HG03520 (cell line): ENCODE measurements around the gene CCDC18.
A peak's percentile ranks its signal among the peaks of the same experiment; 100 is the strongest.
"Not testable (repeated sequence)": the region's sequence is repeated elsewhere in the genome, so short reads cannot be mapped to it uniquely, and the experiment has no call there.

ENCODE experiments used
- ATAC-seq: cut with Tn5 transposase; IDR thresholded peaks from one replicate; pipeline ENCODE4 v1.9.1; 2021; ENCODE audit warnings: mild to moderate bottlenecking, moderate library complexity; ENCODE audit not compliant: unreplicated experiment

CCDC18 gene

DNA sequence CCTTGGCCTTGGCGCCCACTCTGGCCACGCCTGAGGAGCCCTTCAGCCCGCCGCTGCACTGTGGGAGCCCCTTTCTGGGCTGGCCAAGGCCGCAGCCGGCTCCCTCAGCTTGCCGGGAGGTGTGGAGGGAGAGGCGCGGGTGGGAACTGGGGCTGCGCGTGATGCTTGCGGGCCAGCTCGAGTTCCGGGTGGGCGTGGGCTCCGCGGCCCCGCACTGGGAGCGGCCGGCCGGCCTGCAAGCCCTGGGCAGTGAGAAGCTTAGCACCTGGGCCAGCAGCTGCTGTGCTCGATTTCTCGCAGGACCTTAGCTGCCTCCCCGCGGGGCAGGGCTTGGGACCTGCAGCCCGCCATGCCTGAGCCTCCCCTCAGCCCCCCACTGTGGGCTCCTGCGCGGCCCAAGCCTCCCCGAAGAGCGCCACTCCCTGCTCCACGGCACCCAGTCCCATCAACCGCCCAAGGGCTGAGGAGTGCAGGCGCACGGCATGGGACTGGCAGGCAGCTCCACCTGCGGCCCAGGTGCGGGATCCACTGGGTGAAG, 10.3 kb upstream of the CCDC18 start:
- not testable (repeated sequence) for ATAC-seq

DNA sequence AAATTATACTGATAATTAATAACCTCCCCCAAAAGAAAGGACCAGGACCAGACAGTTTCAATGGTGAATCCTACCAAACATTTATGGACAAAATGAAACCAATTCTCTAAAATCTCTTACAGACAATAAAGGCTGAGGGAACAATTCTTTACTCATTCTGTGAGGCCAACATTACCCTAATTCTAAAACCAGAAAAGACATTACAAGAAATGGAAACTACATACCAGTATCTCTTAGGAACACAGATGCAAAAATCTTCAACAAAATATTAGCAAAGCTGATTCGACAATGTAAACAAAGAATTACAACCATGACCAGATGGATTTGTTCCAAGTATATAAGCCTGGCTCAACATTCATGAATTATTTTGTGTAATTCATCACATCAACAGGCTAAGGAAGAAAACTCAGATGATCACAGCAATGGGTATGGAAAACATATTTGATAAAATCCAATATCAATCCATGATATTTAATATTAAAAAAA, 8.9 kb upstream of the CCDC18 start:
- no peak for ATAC-seq

DNA sequence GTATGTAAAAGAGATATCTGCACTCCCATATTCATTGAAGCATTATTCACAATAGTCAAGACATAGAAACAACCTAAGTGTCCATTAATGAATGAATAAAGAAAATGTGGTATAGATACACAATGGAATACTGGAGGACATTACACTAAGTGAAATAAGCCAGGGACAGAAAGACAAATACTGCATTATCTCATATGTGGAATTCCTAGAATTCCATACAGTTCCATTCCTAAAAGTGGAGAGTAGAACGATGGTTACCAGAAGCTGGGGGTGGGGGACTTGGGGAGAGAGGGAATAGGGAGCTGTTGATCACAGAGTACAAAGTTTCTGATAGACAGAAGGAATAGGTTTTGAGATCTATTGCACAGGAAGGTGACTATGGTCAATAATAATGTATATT, 7.7 kb upstream of the CCDC18 start:
- no peak for ATAC-seq

DNA sequence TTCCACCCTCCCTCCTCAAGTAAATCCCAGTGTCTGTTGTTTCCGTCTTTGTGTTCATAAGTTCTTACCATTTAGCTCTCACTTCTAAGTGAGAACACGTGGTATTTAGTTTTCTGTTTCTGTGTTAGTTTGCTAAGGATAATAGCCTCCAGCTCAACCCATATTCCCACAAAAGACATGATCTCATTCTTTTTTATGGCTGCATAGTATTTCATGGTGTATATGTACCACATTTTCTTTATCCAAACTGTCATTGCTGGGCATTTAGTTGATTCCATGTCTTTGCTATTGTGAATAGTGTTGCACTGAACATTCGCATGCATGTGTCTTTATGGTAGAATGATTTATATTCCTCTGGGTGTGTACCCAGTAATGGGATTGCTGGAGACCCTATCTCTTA, 5.9 kb upstream of the CCDC18 start:
- ATAC-seq: not testable (repeated sequence)

DNA sequence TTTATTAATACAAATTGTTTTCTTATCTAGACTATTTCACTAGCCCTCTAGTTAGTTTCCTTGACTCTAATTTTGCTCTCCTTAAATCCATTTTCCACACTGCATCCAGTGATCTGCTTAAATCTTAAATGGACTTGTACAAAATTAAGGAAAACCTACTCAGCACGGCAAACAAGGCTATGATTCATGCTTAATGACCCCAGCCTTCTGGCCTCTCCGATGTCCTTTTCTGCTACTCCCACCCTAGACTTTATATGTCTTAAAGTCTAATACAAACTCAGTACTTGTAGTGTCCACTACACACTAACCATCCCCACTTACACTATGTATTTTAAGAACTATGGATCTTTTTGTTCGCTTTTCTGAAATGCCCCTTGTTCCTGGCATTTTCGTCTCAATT, 2.5 kb upstream of the CCDC18 start:
- ATAC-seq: no peak

DNA sequence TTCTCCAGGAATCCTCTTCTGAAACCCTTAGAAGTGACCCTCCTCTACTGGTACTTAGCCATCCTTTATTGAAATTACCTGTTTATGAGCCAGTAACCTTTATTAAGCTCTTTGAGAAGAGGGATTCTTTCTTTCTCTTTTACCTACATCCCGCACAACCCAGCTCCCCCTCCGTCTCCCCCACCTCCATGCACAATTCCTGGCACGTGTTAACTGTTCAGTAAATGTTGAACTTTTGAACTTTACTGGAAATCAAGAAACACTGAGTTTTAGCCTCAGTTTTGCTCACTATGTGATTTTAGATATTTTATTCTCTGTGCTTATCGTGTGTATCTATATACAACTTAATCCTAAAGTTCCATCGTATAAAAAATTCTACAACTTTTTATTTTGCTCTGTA, 2.1 kb upstream of the CCDC18 start:
- no peak for ATAC-seq

DNA sequence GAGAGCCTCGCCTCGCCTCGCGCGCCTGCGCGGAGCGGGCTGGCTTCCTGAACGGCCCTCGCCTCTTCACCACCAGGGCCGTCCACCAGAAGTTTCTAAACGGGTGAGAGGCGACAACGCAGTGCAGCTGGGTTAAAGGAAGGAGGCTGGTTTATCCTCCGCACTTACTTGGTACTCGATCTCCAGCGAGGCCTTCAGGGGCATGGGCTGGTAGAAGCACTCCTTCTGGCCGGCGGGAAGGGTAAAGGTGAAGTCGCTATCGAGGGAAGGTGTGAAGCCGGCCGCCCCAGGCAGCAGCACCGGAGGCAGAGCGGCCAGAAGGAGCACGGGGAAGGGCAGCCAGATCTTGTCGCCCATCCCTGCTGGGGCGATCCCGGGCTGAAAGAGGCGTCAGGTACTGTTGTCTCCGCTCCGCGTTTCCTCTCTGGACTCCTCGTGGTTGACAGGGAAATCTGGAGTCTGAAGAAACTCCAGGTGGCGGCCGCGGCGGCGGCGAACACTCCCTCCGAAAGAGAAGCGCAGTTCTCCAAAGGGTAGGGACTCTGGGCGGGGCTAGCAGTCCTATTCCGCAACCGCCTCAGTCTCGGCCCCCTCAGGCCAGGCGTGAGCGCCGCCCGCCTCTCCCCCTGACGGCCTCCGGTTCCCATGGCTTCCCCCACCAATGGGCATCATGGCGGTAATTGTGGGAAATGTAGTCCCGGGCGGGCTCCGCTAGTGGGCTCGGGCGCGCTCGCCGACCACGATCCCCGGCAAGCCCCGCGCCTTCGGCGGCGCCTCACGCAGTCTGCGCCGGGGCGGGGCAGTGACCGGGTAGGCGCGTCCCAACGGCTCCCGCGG, 420 bp upstream of the CCDC18 start, which contains the start of gene TMED5:
TMED5 (minus strand) TSS at position 528 of the 837 bp plus-strand sequence; CDS start at position 357, 171 bp downstream.
- ATAC-seq: peak; percentile 79

DNA sequence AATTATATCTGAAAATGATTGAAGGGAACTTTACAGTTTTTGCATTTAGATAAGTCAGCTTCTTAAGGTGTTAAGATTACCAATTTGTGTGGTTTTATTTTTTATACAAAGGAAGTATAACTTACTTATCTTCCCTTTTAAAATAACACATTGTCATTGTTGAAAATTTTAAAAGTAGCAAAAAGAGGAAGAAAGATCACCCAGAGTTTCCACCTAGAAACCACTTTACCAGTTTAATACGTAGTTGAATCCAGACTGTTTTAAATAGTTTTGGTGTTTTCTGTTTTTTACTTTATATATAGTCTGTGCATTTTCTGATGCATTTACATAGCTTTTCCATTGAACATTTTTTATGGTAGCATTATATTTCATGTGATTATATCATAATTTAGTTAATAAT, 6.1 kb downstream of the CCDC18 start:
- no peak for ATAC-seq

DNA sequence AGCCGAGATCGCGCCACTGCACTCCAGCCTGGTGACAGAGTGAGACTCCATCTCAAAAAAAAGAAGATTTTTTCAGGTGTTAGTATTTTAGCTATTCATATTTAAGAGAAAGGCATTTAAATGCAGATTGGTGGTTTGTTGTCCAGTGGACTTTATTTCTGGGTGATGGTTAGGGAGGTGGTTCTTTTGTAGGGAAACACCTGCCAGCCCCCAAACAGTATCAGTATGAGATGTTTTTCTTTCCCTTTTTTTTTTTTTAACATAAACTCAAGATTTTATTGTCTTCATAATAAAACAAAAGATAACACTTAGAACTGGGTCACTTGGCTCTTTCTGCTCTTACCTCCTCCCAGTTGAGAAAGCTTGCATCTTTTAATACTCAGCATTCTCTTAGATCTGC, 9.9 kb downstream of the CCDC18 start:
- ATAC-seq: no peak

DNA sequence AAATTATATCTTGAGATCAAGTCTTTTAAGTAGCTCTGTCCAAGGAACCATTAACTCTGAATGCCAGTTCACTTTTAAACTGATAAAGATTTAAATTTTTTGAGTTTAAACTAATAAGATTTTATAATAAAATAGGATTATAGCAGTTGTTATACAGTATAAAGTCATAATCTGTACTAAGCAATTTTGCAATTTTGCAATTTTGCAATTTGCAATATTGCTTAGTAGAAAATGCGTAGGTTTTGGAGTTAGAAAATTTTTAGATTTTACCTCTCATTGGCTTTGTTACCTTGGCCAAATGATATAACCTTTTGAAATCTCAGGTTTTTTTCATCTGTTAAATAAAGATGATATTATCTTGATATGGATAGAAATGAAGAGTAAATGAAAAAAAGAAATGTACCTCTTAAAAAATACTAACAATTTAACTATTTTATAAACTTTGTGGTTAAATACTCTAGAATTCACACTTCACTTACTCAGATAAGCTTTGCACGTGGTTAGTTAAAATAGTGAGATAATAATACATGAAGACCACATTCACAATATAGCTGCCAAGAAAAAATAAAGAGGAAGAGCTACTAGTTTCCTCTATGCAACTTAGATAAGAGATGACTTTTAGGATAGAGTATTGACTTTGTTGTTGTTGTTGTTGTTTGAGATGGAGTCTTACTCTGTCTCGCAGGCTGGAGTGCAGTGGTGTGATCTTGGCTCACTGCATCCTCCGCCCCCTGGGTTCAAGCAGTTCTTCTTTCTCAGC, 13.9 kb downstream of the CCDC18 start:
- no peak for ATAC-seq

DNA sequence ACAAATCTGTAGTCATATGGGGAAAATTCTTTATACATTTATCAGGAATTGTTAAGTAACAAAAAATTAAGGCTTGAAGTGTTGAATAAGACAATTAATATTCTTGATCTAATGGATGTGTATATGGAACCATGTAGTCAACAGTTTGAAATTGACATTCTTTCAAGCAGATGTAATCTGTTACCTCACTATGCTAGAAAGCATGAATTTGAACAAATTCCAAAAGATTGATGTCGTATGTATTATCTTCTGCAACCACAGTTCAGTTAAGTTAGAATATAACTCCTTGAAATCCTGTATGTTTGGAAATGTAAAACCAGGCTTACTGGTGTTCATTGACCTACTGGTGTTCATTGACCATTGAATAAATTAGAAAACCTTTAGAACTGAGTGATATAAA, 16.1 kb downstream of the CCDC18 start:
- ATAC-seq: no peak

DNA sequence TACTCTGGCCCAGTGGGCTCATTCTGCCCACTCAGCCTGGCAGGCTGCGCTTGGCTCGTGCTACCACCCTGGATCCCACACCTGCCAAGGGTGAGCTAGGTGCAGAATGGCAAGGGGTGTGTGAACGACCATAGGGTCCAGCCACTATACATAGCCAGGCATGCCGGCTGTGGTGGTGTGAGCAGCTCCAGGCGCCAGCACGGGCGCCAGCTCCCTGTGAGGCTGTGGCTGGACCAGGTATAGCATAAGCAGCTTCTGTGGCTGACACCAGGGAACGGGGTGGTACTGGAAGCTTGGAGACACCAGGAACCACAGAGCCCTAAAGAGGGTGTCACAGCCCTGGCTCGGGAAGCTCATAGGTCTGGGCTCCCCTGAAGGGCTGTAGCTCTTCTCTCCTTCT, 18.6 kb downstream of the CCDC18 start:
- no peak for ATAC-seq

DNA sequence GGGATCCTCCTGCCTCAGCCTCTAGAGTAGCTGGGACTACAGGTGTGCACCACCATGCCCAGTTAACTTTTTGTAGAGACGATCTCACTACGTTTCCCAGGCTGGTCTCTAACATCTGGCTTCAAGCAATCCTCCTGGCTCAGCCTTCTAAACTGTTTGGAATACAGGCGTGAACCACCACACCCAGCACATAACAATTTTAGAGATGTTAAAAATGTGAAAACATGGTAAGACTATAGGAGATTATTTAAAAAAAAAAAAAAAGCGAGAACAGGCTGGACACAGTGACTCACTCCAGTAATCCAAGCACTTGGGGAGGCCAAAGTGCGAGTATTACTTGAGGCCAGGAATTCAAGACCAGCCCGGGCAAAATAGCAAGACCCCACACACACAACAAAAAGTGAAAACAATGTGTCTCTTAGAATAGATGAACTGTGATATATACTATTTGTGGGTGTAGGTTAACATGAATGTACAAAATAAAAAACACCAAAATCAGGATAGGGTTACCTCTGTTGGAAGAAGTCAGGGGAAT, 19.6 kb downstream of the CCDC18 start:
- ATAC-seq: no peak

DNA sequence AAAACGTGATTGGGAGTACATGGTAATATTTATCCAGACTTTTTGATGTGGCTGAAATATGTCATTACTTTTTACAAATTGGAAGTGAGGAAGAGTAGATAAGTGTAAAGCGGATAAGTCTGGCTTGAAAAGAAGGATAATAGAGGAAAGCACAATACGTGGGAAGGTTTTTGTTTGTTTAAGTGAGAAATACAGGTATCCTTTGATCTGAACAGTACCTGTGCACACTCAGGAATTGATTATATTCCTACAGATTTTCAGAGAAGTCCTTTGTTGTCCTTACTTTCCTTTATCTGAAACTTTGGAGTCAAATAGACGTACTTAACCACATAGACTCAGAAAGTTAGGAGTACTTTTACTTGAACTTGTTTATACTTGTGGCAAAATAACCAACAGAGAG, 20.2 kb downstream of the CCDC18 start:
- ATAC-seq: no peak

DNA sequence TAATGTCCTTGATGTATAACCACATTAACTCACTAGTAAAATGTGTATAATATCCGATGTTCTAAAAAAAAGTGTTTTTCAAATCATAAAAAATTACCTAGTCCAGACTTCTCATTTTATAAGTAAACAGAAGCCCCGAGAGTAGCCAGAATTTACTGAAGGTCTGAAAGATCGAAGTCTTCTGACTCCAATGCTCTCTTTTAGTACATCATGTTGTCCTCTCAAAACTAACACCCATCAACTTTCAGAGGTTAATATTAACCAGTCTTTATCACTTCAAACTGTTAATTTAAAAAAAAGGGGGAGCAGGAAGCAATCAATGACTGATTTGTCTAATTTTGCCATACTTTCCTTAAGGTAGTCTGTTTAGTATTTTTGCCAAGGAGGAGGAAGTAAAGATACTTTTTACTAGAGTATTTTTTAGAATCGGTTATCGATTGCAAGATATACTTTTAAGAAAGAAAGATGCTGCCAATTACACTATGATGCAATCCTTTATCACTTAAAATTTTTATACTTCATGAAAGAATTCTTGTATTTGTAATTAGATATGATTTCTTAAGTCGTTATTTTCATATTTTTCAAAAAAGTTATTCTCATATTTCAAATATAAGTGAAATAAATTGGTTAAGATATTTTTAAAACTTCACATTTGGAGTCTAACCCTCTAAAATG, 25.5 kb downstream of the CCDC18 start:
- no peak for ATAC-seq

DNA sequence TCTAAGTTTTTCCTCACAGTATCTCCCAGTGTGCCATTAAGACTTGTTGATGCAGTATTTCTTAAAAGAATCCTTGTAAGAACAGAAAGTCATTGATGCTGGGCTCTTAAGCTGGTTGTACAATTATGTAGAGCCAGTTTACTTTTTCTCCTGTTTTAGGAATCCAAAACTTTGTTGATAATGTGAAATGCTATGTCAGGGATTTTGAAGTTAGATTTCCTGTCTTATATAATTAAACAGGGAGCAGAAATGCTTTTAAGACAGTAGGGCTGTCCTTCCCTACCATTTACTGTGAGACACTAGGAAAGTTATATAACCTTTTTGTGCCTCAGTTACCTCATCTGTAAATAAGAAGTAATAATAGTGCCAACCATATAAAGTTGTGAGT, 26.0 kb downstream of the CCDC18 start:
- ATAC-seq: no peak

DNA sequence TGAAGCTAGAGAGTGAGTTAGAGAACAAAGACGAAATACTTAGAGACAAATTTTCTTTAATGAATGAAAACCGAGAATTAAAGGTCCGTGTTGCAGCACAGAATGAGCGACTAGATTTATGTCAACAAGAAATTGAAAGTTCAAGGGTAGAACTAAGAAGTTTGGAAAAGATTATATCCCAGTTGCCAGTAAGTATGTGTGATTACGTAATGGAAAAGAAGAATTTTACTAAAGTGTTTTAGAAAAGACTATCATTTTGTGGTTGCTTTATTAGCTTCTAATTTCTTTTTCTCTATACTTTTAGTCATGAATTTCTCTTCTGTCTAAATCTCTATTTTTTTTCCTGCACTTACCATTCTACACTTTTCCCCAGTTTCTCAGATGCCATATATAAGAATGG, 26.7 kb downstream of the CCDC18 start:
- ATAC-seq: no peak

DNA sequence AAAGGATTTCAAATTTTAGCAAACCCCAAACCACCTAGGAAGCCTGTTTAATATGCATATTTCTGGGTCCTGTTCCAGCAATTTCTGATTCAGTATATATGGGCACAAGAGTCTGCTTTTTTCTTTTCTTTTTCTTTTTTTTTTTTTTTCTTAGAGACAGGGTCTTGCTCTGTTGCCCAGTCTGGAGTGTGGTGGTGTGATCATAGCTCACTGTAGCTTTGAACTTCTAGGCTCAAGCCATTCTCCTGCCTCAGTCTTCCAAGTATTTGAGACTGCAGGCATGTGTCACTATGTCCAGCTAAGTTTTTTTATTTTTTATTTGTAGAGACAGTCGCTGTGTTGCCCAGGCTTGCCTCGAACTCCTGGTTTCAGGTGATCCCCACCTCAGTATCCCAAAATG, 34.8 kb downstream of the CCDC18 start:
- no peak for ATAC-seq

DNA sequence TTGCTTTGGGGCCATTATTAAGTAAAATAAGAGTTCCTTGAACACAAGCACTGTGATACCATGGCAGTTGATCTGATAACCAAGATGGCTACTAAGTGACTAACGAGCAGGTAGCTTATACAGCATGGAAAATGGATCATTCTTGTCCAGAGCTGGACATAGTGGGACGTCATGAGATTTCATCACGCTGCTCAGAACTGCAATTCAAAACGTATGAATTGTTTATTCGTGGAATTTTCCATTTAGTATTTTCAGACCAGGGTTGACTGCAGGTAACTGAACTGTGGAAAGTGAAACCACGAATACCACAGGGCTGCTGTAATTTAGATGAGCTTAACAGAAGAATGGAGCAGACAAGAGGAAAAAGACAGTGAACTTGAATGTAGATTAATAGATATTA, 38.9 kb downstream of the CCDC18 start:
- no peak for ATAC-seq

DNA sequence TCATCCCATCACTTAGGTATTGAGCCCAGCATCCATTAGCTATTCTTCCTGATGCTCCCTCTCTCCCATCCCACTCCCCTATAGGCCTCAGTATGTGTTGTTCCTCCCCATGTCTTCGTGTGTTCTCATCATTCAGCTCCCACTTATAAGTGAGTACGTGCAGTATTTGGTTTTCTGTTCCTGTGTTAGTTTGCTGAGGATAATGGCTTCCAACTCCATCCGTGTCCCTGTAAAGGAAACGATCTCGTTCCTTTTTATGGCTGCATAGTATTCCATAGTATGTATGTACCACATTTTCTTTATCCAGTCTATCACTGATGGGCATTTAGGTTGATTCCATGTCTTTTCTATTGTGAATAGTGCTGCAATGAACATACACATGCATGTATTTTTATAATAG, 40.2 kb downstream of the CCDC18 start:
- not testable (repeated sequence) for ATAC-seq

DNA sequence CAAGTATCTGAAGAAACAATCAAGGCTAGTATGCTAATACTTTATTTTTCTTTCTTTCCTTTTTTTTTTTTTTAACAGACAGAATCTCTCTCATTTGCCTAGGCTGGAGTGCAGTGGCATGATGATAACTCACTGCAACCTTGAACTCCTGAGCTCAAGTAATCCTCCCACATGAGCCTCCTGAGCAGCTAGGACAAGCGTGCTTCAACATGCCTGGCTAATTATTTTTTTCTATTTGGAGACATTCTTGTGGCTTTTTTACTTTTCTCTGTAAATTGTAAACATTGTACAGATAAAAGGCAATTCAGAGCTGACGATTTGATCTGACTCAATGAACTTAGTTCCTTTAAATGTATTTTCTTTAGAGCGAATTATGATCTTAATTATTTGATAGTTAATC, 41.4 kb downstream of the CCDC18 start:
- no peak for ATAC-seq
